Left lung (tissue), 10 donors: ENCODE results near the gene TTC23L. TPM values are rescaled to one million over a fixed set of nuclear protein-coding genes. Genes with fewer than 3 reads are reported as not detected.
"Not testable (repeated sequence)": the region's sequence is repeated elsewhere in the genome, so short reads cannot be mapped to it uniquely, and the experiment has no call there.

Source experiments
- ATAC-seq: fragments of 200-7000 bp; cut with Tn5 transposase; one replicate; pipeline ENCODE4 v1.9.1; 2020; ENCODE audit warnings: moderate library complexity
- DNase-seq, 4 donors: peaks; one replicate each; pipeline ENCODE4 v3.0.0-alpha.2; 2013 to 2020
- H3K27ac ChIP-seq, 2 donors: fragments of 200-600 bp; sonication (generic) in 1 of 2; one replicate each; pipeline versions ENCODE4 v1.5.0 to v1.8.0; 2020 to 2021
- H3K27me3 ChIP-seq, 2 donors: fragments of 200-600 bp; sonication (generic) in 1 of 2; one replicate each; pipeline versions ENCODE4 v1.5.0 to v1.8.0; 2020 to 2021
- H3K36me3 ChIP-seq, 2 donors: fragments of 200-600 bp; sonication (generic) in 1 of 2; one replicate each; pipeline versions ENCODE4 v1.5.0 to v1.8.0; 2020 to 2021
- H3K4me1 ChIP-seq, 2 donors: fragments of 200-600 bp; one replicate each; pipeline ENCODE4 v1.8.0; 2021
- H3K4me3 ChIP-seq, 2 donors: fragments of 200-600 bp; sonication (generic) in 1 of 2; one replicate each; pipeline versions ENCODE4 v1.5.0 to v1.8.0; 2020 to 2021; ENCODE audit warnings: mild to moderate bottlenecking in 1 of 2
- H3K9me3 ChIP-seq, 2 donors: fragments of 200-600 bp; sonication (generic) in 1 of 2; one replicate each; pipeline versions ENCODE4 v1.5.0 to v1.8.0; 2020 to 2021
- intact Hi-C, 2 donors: fragments of 100-400 bp; cut with DNase I; formaldehyde crosslinking; loops; one replicate each; pipeline versions ENCODE4 v1.11.2 to v1.14.2; 2022
- polyA plus RNA-seq, 6 donors: library from polyadenylated mRNA; unstranded; fragments of 120-200 nt; gene quantifications; one replicate each; pipeline ENCODE4 v1.2.1, GENCODE V29; 2013; ENCODE audit not compliant: insufficient read length in 6 of 6
- total RNA-seq, 2 donors: library from RNA; stranded (reverse); fragmentation: NEBNext Ultra II Directional; extraction: Animal tissue kit (Norgen Biotek cat#: 25700); gene quantifications; one replicate each; pipeline ENCODE4 v1.2.1, GENCODE V29; 2021
- TF ChIP-seq, protein P1 (sequence below), 2 donors: fragments of 200-600 bp; sonication (generic) in 1 of 2; IDR thresholded peaks; one replicate each; pipeline versions ENCODE4 v1.5.0 to v1.8.0; 2021; ENCODE audit warnings: antibody characterized with exemption in 2 of 2
- donor health status: DM: no; HTN: yes; CAD: no.
- donor health status: DM: no; HTN: no; CAD: no.

The TTC23L gene
- total and polyA plus RNA-seq, 8 donors: 0.20 to 4.5 (median 2.8) TPM

DNA sequence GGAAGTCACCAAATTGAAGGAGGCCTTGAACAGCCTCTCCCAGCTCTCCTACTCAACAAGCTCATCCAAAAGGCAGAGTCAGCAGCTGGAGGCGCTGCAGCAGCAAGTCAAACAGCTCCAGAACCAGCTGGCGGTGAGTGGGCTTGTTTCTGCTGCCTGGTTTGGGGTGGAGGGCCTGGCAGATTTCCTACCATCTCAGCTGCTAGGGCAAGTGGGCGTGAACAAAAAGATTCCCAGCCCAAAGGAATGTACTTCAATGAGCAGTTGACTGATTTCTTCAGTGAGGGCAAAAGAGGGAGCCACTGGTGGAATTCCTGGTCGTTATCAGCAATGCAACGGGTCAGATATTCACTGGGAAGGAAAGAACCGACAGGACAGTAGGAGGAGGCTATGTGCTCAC is 12.6 kb upstream of the TTC23L start:
- peaks cover 0 to 55% of the 10 kb centered on the region in 2 donors for H3K36me3 ChIP-seq
- H3K27me3 ChIP-seq: no peaks in the 10 kb centered on the region
- no peak for DNase-seq
- TF ChIP-seq, protein P1, sequence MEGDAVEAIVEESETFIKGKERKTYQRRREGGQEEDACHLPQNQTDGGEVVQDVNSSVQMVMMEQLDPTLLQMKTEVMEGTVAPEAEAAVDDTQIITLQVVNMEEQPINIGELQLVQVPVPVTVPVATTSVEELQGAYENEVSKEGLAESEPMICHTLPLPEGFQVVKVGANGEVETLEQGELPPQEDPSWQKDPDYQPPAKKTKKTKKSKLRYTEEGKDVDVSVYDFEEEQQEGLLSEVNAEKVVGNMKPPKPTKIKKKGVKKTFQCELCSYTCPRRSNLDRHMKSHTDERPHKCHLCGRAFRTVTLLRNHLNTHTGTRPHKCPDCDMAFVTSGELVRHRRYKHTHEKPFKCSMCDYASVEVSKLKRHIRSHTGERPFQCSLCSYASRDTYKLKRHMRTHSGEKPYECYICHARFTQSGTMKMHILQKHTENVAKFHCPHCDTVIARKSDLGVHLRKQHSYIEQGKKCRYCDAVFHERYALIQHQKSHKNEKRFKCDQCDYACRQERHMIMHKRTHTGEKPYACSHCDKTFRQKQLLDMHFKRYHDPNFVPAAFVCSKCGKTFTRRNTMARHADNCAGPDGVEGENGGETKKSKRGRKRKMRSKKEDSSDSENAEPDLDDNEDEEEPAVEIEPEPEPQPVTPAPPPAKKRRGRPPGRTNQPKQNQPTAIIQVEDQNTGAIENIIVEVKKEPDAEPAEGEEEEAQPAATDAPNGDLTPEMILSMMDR (IDR thresholded peaks at IDR 0.05): no peak
- H3K9me3 ChIP-seq: no peaks in the 10 kb centered on the region
- peaks cover 0 to 2% of the 10 kb centered on the region in 2 donors for H3K4me1 ChIP-seq
- intact Hi-C loops: no loop called here
- no peak overlapping the region for H3K4me3 ChIP-seq
- ATAC-seq: no peak
- H3K27ac ChIP-seq: no peak overlapping the region

DNA sequence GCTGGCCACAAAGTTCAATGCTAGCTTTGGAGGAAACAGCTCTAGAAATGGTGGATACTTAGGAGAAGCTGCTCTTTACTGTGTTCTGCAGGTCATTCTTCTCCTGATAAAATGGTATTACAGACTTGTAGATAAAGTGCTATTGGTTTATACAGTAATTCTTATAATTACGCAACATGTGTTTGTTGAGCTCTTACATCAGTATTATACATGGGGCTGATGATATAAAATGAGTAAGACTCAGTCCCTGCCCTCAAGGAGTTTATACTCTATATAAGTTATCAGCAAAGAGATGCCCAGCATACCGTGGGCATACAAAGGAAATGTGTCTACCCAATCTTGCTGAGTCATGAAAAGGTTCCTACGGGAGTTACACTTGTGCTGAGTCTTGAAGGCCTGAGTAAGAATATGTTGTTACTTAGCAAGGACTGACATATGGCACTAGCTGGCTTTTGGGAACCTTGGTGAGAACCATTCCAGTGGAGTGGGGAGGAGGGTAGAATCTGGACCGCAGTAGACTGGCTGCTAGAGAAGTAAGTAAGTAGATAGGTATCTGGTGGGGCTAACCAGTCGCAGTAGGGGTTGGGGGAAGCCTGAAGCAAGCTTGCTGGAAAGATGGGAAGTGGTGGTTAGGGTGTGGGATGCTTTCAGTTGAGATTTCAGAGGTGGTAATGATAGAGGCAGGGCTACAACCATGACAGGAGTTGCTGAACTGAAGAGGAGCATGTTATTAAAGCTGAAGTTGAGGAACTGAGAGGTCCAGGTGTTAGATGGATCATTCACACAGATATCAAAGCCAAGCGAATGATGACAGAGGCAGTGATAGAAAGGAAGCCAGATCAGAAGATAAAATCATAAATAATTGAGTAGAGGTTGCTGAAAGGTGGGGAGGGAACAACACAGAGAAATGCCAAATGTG is 11.1 kb upstream of the TTC23L start:
- Histone ChIP-seq H3K36me3 (peaks cover 0 to 54% of the 10 kb centered on the region in 2 donors), H3K27ac (no peak overlapping the region), H3K4me1 (peaks cover 0 to 3% of the 10 kb centered on the region in 2 donors), H3K9me3 (no peaks in the 10 kb centered on the region), H3K27me3 (no peaks in the 10 kb centered on the region), H3K4me3 (no peak overlapping the region)
- no peak for DNase-seq
- ATAC-seq: no peak
- TF ChIP-seq, protein P1 (IDR thresholded peaks at IDR 0.05): no peak
- intact Hi-C loops: no loop called here

DNA sequence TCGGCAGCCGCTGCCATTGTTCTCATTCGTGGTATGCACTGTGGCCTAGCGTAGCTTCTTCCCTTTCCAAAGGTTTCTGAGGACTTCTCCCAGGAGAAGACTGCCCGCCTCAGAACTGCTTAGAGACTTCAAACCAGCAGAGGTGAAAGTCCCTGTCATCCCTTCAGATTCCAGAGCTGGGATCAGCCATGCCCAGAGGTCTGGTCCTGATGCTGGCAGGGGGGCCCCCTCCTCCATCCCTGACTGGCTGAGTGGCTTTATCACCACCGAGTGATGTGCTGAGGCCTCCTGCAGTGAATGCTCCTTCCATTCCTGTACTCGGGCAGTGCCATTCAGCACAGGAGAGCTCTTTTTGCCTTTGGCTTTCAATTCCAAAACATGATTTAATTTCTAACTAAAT is 8.1 kb upstream of the TTC23L start:
- ATAC-seq, H3K9me3 ChIP-seq, H3K27ac ChIP-seq, H3K4me1 ChIP-seq, DNase-seq, H3K27me3 ChIP-seq, H3K4me3 ChIP-seq, intact Hi-C loops: not testable (repeated sequence)
- peaks cover 0 to 37% of the 10 kb centered on the region in 2 donors for H3K36me3 ChIP-seq

DNA sequence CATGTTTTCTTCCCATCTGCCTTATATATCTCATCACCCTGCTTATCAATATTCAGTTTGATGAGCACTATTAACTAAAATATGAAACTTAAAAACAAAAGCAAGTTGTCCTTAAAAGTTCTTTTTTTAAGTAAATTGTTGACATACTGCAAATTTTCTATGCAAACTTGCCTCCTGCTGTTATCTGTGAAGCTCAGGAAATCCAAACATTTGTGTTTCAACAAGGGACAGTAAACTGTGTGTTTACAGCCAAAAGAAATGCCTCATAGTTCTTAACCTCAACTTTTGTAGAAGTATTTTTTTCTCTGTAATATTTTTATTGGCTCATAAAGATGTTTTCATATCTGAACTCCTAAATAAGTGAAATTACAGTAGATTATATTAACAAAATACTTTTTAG is 7.7 kb upstream of the TTC23L start:
- no peaks in the 10 kb centered on the region for H3K9me3 ChIP-seq
- H3K36me3 ChIP-seq: peaks cover 0 to 35% of the 10 kb centered on the region in 2 donors
- H3K4me3 ChIP-seq: no peak overlapping the region
- H3K27me3 ChIP-seq: no peaks in the 10 kb centered on the region
- ATAC-seq (no peak), DNase-seq (no peak)
- H3K27ac ChIP-seq: no peak overlapping the region
- H3K4me1 ChIP-seq: peaks cover 0 to 3% of the 10 kb centered on the region in 2 donors
- intact Hi-C loops: no loop called here
- TF ChIP-seq, protein P1 (IDR thresholded peaks at IDR 0.05): no peak

DNA sequence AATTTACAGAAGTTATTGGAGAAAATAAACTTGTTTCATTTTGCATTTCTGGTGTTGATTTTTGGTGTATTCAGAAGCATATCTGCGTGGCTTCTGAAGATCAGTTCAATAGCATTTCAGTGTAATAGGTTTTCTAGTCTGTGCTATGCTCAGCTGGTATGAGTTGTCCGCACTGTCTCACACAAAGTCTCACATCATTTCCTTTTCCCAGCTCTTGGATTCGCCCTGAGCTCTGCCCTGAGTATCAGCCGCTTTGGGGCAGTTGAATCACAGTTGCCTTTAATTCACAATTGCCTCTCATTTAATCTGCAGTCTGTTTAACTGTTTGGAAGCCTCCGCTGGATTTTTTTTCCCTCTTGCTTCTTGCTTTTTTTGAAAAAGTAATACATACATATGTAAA is 6.4 kb upstream of the TTC23L start:
- intact Hi-C loops: no loop called here
- H3K4me3 ChIP-seq: no peak overlapping the region
- H3K36me3 ChIP-seq: peaks cover 0 to 22% of the 10 kb centered on the region in 2 donors
- ATAC-seq: no peak
- peaks cover 0 to 3% of the 10 kb centered on the region in 2 donors for H3K4me1 ChIP-seq
- H3K27me3 ChIP-seq: no peaks in the 10 kb centered on the region
- no peak for DNase-seq
- no peaks in the 10 kb centered on the region for H3K9me3 ChIP-seq
- H3K27ac ChIP-seq: no peak overlapping the region
- TF ChIP-seq, protein P1 (IDR thresholded peaks at IDR 0.05): no peak
